GM18526 (cell line): ENCODE results near the gene MALAT1.
A peak's percentile ranks its signal among the peaks of the same experiment; 100 is the strongest.

Experiments used
- POLR2A ChIP-seq: IDR thresholded peaks from 3 replicates; pipeline ENCODE4 v1.6.1; 2011; ENCODE audit not compliant: insufficient read length; ENCODE audit errors: extremely low read depth

Gene MALAT1

GRCh38 chr11:65503949-65504673 is 5.3 kb downstream of the MALAT1 start:
- no peak for TF ChIP-seq POLR2A

GRCh38 chr11:65504674-65505465 is 6.0 kb downstream of the MALAT1 start:
- no peak for TF ChIP-seq POLR2A

GRCh38 chr11:65505466-65506289 is 6.8 kb downstream of the MALAT1 start:
- no peak for TF ChIP-seq POLR2A

GRCh38 chr11:65506290-65506771 is 7.5 kb downstream of the MALAT1 start:
- TF ChIP-seq POLR2A: no peak

GRCh38 chr11:65506772-65507505 is 8.1 kb downstream of the MALAT1 start:
- TF ChIP-seq POLR2A: no peak

GRCh38 chr11:65516135-65516968 is 17.5 kb downstream of the MALAT1 start:
- no peak for TF ChIP-seq POLR2A

- TF ChIP-seq POLR2A: no peak
Measured at GRCh38 chr11:65524014-65524740, 25.3 kb downstream of the MALAT1 start.

- TF ChIP-seq POLR2A: peak; percentile 71
Measured at GRCh38 chr11:65524741-65525545, 26.1 kb downstream of the MALAT1 start, which contains the start of gene SCYL1. SCYL1 (plus strand) TSS chr11:65525083; CDS start chr11:65525154, 71 bp downstream.

GRCh38 chr11:65525546-65526480 is 27.0 kb downstream of the MALAT1 start:
- TF ChIP-seq POLR2A: no peak

- TF ChIP-seq POLR2A: no peak
Measured at GRCh38 chr11:65526744-65527143, 27.9 kb downstream of the MALAT1 start.

- no peak for TF ChIP-seq POLR2A
Measured at GRCh38 chr11:65528819-65529350, 30.0 kb downstream of the MALAT1 start.

GRCh38 chr11:65529475-65530156 is 30.8 kb downstream of the MALAT1 start:
- no peak for TF ChIP-seq POLR2A
